ENCODE results near the gene PRCP. TPM values are rescaled to one million over a fixed set of nuclear protein-coding genes. Genes with fewer than 3 reads are reported as not detected.
"Not testable (repeated sequence)": the region's sequence is repeated elsewhere in the genome, so short reads cannot be mapped to it uniquely, and the experiment has no call there.

PRCP gene
- 77.0 TPM for polyA plus RNA-seq (2013, experiment 1 of 2; ENCODE audit: insufficient read length)
- polyA plus RNA-seq (2013, experiment 2 of 2; ENCODE audit: insufficient read length), result 79.2 TPM

- peak; percentile 80 for DNase-seq
Measured at GRCh38 chr11:82900277-82901164, at the start of gene PRCP. Gene PRCP (minus strand): TSS chr11:82900430. CDS start chr11:82900402, 28 bp downstream.

- DNase-seq, result no peak
Measured at GRCh38 chr11:82949352-82949751, 49.1 kb upstream of the PRCP start.

GRCh38 chr11:82945682-82946081 lies 45.5 kb upstream of the PRCP start:
- no peak for DNase-seq

- not testable (repeated sequence) for DNase-seq
Measured at GRCh38 chr11:82945041-82945440, 44.8 kb upstream of the PRCP start.

- DNase-seq, result no peak
Measured at GRCh38 chr11:82944198-82944597, 44.0 kb upstream of the PRCP start.

GRCh38 chr11:82943430-82943829 lies 43.2 kb upstream of the PRCP start:
- DNase-seq, result not testable (repeated sequence)

GRCh38 chr11:82942376-82942775 lies 42.1 kb upstream of the PRCP start:
- DNase-seq, result no peak

GRCh38 chr11:82939456-82939855 lies 39.2 kb upstream of the PRCP start:
- DNase-seq, result no peak

GRCh38 chr11:82937554-82937953 lies 37.3 kb upstream of the PRCP start:
- DNase-seq, result no peak

GRCh38 chr11:82936261-82936660 lies 36.0 kb upstream of the PRCP start:
- DNase-seq, result peak; percentile 3

- no peak for DNase-seq
Measured at GRCh38 chr11:82932564-82932963, 32.3 kb upstream of the PRCP start.

- DNase-seq, result no peak
Measured at GRCh38 chr11:82930734-82931133, 30.5 kb upstream of the PRCP start.

- no peak for DNase-seq
Measured at GRCh38 chr11:82930229-82930628, 30.0 kb upstream of the PRCP start.

GRCh38 chr11:82929121-82929520 lies 28.9 kb upstream of the PRCP start:
- no peak for DNase-seq

- peak; percentile 54 for DNase-seq
Measured at GRCh38 chr11:82927264-82927880, 27.1 kb upstream of the PRCP start.

- DNase-seq, result no peak
Measured at GRCh38 chr11:82924522-82925224, 24.4 kb upstream of the PRCP start.

GRCh38 chr11:82922396-82923173 lies 22.4 kb upstream of the PRCP start:
- not testable (repeated sequence) for DNase-seq

GRCh38 chr11:82920227-82920626 lies 20.0 kb upstream of the PRCP start:
- not testable (repeated sequence) for DNase-seq

GRCh38 chr11:82919786-82920185 lies 19.6 kb upstream of the PRCP start:
- not testable (repeated sequence) for DNase-seq

- DNase-seq, result peak; percentile 14
Measured at GRCh38 chr11:82909015-82909640, 8.9 kb upstream of the PRCP start.

- no peak for DNase-seq
Measured at GRCh38 chr11:82908311-82908710, 8.1 kb upstream of the PRCP start.

- DNase-seq, result no peak
Measured at GRCh38 chr11:82907371-82907770, 7.1 kb upstream of the PRCP start.
